GM10266 (cell line): ENCODE measurements around the gene SCLY.

Source experiments
- DNase-seq: peaks from one replicate; pipeline ENCODE4 v3.0.0; 2012; ENCODE audit errors: extremely low spot score
- CTCF ChIP-seq: IDR thresholded peaks from 2 replicates; pipeline ENCODE4 v1.5.1; 2012; ENCODE audit warnings: mild to moderate bottlenecking, low read depth; ENCODE audit not compliant: control insufficient read depth, insufficient read depth; ENCODE audit errors: missing control alignments

The SCLY gene

GRCh38 chr2:238130696-238131628 is 70.2 kb downstream of the SCLY start:
- DNase-seq, result no peak
- no peak for TF ChIP-seq CTCF

- TF ChIP-seq CTCF, result no peak
These were observed 71.1 kb downstream of the SCLY start for GRCh38 chr2:238131761-238132462.

GRCh38 chr2:238132463-238133450 is 72.0 kb downstream of the SCLY start:
- DNase-seq, result no peak
- no peak for TF ChIP-seq CTCF

More at GRCh38 chr2:238131761-238132462, 71.1 kb downstream of the SCLY start:
- no peak for DNase-seq

GRCh38 chr2:238133499-238134392 is 72.9 kb downstream of the SCLY start:
- no peak for TF ChIP-seq CTCF
- DNase-seq, result no peak

GRCh38 chr2:238134393-238134785 is 73.6 kb downstream of the SCLY start:
- no peak for DNase-seq
- no peak for TF ChIP-seq CTCF

- DNase-seq, result no peak
- TF ChIP-seq CTCF, result no peak
These were observed 74.9 kb downstream of the SCLY start for GRCh38 chr2:238135601-238136150.
